Measurements from ENCODE around the gene CHCHD6. TPM values are rescaled to one million over a fixed set of nuclear protein-coding genes. Genes with fewer than 3 reads are reported as not detected.

Gene CHCHD6
- total and polyA plus RNA-seq, 2 donors from 2014 or later: 10.7 to 35.2 TPM

DNA sequence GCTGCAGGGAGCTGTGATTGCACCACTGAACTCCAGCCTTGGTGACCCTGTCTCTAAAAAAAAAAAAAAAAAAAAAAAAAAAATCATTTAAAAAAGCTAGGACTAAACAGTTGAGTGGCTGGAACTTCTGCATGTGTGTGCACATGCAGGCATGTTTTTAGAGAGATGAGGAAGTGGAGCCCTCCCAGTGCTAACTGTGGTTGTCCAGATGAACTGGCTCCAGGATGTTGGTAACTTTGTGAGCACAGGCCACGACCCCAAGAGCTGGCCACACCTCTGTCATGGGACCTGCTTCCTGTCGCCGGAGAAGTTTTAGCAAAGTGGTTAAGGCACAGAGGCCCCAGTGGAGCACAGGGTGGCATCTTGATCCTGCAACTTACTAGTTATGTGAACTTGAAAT, 27.0 kb downstream of the CHCHD6 start:
- Histone ChIP-seq H3K27me3 (ENCODE audit: control insufficient read depth, insufficient read depth, low read length) (no peaks in the 10 kb centered on the region), H3K9ac (ENCODE audit: low read length in 3 of 3) (no peak overlapping the region), H3K36me3 (ENCODE audit: control insufficient read depth in 2 of 3, insufficient read depth in 3 of 3, low read length in 3 of 3) (peaks cover 0 to 4% (median 0%) of the 10 kb centered on the region in 3 donors), H3K27ac (ENCODE audit: low read depth in 2 of 2, low read length in 2 of 2) (no peak overlapping the region), H3K4me1 (ENCODE audit: control insufficient read depth in 2 of 3, insufficient read depth in 2 of 3, low read depth in 1 of 3, low read length in 3 of 3) (no peaks in the 10 kb centered on the region), H3K4me3 (ENCODE audit: low read length in 3 of 3) (no peak overlapping the region), H3K9me3 (ENCODE audit: control insufficient read depth in 2 of 3, insufficient read depth in 1 of 3, low read length in 3 of 3) (no peaks in the 10 kb centered on the region)
- intact Hi-C loops (cut with DNase I): no loop called here
- FAIRE-seq (no peak), DNase-seq (no peak)
- TF ChIP-seq, protein P1, sequence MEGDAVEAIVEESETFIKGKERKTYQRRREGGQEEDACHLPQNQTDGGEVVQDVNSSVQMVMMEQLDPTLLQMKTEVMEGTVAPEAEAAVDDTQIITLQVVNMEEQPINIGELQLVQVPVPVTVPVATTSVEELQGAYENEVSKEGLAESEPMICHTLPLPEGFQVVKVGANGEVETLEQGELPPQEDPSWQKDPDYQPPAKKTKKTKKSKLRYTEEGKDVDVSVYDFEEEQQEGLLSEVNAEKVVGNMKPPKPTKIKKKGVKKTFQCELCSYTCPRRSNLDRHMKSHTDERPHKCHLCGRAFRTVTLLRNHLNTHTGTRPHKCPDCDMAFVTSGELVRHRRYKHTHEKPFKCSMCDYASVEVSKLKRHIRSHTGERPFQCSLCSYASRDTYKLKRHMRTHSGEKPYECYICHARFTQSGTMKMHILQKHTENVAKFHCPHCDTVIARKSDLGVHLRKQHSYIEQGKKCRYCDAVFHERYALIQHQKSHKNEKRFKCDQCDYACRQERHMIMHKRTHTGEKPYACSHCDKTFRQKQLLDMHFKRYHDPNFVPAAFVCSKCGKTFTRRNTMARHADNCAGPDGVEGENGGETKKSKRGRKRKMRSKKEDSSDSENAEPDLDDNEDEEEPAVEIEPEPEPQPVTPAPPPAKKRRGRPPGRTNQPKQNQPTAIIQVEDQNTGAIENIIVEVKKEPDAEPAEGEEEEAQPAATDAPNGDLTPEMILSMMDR (IDR thresholded peaks at IDR 0.05; ENCODE audit: borderline replicate concordance, extremely low read depth, insufficient read depth): no peak

DNA sequence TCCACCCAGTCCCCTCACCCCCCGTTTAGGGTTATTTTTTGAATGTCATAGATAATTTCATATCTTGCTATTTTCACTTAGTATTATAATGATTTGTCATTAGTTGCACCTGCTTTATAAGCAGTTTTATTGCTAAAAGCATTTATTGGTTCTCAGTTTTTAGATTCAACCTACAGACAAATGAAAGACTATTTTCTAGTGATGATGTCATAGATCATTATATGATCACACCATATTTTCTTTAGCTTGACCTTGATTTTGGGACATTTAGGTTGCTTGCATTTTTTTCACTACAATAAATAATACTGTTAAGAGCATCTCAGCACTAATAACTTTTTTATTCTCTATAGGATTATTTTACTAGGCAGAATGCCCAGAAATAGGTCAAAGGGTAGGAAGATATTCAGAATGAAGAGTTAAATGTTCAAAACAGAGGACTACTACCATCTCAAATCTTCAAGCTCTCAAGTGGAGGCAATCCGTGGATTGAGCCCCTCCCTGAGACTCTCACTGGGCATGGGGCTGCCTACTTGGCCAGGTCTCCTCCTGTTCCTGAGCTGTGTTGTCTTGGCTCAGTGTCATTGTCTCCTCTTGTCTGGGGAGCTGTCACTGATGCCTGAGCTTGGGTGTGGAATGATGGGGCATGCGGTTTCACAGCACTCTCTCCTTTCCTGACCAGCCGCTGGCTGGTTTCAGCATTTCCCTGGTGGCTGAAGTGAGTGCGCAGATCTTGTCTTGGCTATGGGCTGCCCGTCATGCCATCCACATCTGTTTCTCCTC, 28.4 kb downstream of the CHCHD6 start:
- no peak for FAIRE-seq
- H3K4me3 ChIP-seq (ENCODE audit: low read length in 3 of 3): no peak overlapping the region
- no peaks in the 10 kb centered on the region for H3K27me3 ChIP-seq (ENCODE audit: control insufficient read depth, insufficient read depth, low read length)
- no peaks in the 10 kb centered on the region for H3K9me3 ChIP-seq (ENCODE audit: control insufficient read depth in 2 of 3, insufficient read depth in 1 of 3, low read length in 3 of 3)
- peak in 2 of 5 donors; percentile 31 to 58 for DNase-seq
- no peak overlapping the region for H3K27ac ChIP-seq (ENCODE audit: low read depth in 2 of 2, low read length in 2 of 2)
- TF ChIP-seq, protein P1 (IDR thresholded peaks at IDR 0.05; ENCODE audit: borderline replicate concordance, extremely low read depth, insufficient read depth): no peak
- intact Hi-C loops (cut with DNase I): no loop called here
- no peak overlapping the region for H3K9ac ChIP-seq (ENCODE audit: low read length in 3 of 3)
- no peaks in the 10 kb centered on the region for H3K4me1 ChIP-seq (ENCODE audit: control insufficient read depth in 2 of 3, insufficient read depth in 2 of 3, low read depth in 1 of 3, low read length in 3 of 3)
- peaks cover 0 to 4% (median 0%) of the 10 kb centered on the region in 3 donors for H3K36me3 ChIP-seq (ENCODE audit: control insufficient read depth in 2 of 3, insufficient read depth in 3 of 3, low read length in 3 of 3)

DNA sequence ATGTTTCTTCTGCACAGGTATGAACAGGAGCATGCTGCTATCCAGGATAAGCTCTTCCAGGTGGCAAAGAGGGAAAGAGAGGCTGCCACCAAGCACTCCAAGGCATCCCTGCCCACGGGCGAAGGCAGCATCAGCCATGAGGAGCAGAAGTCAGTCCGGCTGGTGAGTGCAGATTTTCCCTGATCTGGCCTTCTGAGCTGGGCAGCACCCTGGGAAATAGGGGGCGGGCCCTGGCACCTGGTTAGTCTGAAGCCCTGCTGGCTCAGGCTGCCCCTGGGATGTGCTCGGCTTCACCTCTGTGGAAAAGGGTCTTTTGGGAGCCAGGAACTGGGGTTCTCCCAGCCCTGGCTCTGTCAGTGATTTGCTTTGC, 29.0 kb downstream of the CHCHD6 start:
- TF ChIP-seq, protein P1 (IDR thresholded peaks at IDR 0.05; ENCODE audit: borderline replicate concordance, extremely low read depth, insufficient read depth): no peak
- no peak overlapping the region for H3K27ac ChIP-seq (ENCODE audit: low read depth in 2 of 2, low read length in 2 of 2)
- H3K4me1 ChIP-seq (ENCODE audit: control insufficient read depth in 2 of 3, insufficient read depth in 2 of 3, low read depth in 1 of 3, low read length in 3 of 3): no peaks in the 10 kb centered on the region
- H3K27me3 ChIP-seq (ENCODE audit: control insufficient read depth, insufficient read depth, low read length): no peaks in the 10 kb centered on the region
- FAIRE-seq: no peak
- intact Hi-C loops (cut with DNase I): no loop called here
- no peaks in the 10 kb centered on the region for H3K9me3 ChIP-seq (ENCODE audit: control insufficient read depth in 2 of 3, insufficient read depth in 1 of 3, low read length in 3 of 3)
- H3K9ac ChIP-seq (ENCODE audit: low read length in 3 of 3): no peak overlapping the region
- no peak overlapping the region for H3K4me3 ChIP-seq (ENCODE audit: low read length in 3 of 3)
- H3K36me3 ChIP-seq (ENCODE audit: control insufficient read depth in 2 of 3, insufficient read depth in 3 of 3, low read length in 3 of 3): peaks cover 0 to 4% (median 0%) of the 10 kb centered on the region in 3 donors
- DNase-seq: no peak

Measured in kidney (tissue), 14 donors.